ENCODE results near the gene ENG.
"Not testable (repeated sequence)": the region's sequence is repeated elsewhere in the genome, so short reads cannot be mapped to it uniquely, and the experiment has no call there.

ENG gene

DNA sequence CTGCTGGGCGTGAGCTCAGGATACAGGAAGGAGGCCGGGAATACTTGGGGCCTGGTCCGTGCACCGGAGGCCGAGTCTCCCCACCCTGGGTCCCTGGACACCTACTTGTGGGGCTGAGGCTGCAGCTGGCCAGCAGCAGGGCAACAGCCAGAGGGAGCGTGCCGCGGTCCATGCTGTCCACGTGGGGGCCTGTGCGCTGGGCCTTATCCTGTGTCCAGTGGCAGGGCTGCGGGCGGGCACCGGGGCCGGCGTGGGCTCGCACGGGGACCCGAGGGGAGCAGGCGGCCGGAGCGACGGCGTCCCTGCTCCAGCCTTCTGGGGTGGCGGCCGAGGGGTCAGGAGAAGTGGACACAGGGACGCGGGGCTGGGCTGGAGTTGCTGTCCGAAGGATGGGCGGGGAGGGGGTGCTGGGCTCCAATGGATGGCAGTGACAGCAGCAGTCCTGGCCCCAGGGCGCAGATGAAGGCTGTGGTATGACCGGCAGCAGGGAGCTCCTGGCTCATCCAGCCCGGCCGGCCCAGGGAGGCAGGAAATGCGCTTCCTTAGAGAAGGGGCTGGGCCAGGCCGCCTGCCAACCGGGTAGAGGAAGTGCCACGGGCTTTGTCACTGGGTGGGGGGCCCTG, at the start of gene ENG:
Gene ENG, minus strand, starts transcription at position 475 of the 623 bp plus-strand sequence. Its CDS starts 303 bp downstream, at position 172.
- peak; percentile 24 for DNase-seq

- DNase-seq: peak; percentile 69
Measured at GRCh38 chr9:127903557-127904475, 49.4 kb upstream of the ENG start.

GRCh38 chr9:127899128-127899943, 44.9 kb upstream of the ENG start, which contains the start of gene ST6GALNAC6:
TSS of gene ST6GALNAC6 (minus strand) at chr9:127899603. CDS start at chr9:127897981, 1,622 bp downstream.
- peak; percentile 76 for DNase-seq

DNA sequence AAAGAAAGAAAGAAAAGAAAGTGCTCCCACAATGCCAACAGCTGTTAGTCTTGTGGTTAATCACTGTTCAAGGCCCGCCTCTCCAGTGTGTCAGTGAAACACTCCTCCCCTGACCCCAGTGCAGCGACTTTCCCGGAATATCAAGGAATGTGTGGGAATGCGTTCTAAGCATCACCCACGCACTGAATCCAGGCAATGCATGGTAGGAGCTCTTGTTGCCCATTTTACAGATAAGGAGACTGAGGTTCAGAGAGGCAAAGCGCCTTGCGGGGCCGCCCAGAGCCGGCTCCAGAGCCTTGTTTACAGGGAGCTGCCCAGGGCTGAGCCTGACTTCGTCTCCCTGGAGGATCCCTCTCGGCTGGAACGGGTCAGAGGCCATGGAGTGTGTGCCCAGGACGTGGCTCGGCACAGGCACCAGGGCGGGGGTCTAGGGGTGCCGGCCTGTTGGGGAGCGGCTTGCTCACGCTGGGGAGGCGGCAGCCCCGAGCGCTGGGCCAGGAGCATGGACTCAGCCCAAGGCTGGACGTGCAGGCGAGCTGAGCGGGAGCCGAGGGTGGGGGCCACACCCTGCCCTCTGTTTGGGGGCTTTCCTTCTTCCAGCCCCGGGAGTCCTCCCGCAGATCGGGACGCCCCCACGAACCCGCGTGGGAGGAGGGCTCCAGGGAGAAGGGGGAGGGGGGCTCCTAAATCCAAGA, 44.1 kb upstream of the ENG start:
- DNase-seq: no peak

- DNase-seq: no peak
Measured at GRCh38 chr9:127897193-127897692, 42.8 kb upstream of the ENG start.

DNA sequence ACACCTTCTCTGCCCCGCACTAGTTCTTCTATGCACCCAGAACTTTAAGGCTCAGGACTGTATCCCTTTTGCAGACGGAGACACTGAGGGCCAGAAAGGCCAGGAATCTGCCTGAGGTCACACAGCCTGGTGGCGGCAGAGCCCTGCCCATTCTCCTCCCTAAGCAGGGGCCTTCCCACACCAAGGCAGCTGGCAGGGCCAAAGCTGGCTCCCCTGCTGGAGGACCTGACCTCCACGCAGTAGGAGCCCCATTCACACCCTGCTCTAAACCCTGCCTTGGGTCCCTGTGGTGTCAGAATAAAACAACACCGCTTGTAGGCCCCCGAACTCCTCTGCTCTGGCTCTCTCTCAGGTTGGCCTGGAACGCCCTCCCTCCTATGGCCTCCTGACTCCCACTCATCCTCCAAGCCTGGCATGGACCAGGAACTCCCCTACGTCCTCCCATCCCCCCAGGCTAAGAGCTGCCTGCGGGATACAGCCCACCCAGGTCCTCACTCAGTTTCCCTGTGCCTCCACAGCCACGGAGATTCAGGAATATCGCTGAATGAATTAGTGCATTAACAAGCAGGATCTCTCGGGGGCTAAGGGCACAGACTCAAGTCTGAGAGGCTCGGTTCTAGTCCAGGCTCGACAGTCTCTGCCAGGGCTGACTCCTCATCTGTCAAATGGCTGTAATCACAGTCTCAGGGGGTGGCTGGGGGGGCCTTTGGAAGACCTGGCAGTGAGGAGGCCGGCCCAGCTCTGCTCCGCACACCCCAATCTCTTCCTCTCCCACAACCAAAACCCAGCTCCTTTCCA, 42.1 kb upstream of the ENG start:
- DNase-seq: no peak

- DNase-seq: no peak
Measured at GRCh38 chr9:127895811-127896210, 41.4 kb upstream of the ENG start.

- no peak for DNase-seq
Measured at GRCh38 chr9:127893392-127893791, 38.9 kb upstream of the ENG start.

GRCh38 chr9:127892831-127893230, 38.4 kb upstream of the ENG start:
- no peak for DNase-seq

DNA sequence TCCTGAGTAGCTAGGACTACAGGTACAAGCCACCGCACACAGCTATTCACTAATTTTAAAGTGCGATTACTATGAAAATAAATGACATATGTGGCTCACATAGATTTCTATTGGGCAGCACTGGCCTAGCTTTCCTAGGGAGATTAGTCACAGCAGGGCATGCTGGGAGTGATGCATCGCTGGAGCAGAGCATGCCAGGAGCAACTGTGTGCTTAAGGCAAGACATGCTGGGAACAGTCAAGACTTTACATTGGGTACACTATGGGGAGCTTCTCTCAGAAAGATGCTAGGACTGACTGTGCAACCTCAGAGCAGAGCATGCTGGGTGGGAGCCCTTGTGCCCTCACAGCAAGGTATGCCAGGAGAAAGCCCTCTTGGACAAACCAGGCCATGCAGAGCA, 35.6 kb upstream of the ENG start:
- DNase-seq: no peak

DNA sequence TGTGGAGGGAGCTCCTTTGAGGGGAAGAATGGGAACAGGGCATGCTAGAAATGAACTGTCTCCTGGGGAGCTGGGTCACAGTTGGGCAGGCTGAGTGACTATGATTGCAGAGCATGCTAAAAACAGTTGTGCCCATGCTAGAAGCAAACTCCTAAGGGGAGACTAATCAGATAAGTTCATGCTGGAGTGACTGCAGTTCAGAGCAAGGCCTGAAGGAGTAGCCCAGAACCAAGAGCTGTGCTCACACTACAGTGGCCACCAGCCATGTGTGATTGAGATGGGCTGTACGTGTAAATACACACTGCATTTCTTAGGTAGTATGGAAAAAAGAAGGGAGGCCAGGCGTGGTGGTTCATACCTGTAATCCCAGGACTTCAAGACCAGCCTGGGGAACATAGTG, 33.3 kb upstream of the ENG start:
- DNase-seq: no peak

DNA sequence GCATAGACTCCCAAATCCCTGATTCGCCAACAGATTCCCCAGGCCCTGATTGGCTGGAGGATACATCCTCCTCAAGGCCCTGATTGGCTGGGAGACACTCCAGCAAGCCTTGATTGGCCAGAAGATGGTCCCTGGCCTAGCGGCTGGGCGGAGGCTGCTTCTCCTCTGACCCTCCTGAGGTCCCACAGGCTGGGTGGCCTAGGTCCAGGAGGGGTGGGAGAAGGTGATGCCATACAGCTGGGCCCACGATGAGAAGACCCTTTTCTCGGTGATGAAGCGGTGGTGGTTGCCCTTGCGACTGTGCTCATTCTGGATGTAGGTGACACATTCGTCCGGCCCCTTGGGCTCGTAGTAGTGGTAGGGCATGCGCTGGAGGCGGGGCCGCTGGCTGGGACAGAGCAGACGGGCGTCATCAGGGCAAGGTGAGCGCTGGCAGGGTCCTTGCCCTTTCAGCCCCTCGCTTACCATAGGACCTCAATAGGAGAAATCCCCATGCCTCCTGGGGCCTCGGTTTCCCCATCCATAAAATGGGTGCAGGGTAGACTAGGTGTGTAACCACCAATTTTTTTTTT, 32.0 kb upstream of the ENG start:
- no peak for DNase-seq

GRCh38 chr9:127885508-127886281, 31.2 kb upstream of the ENG start:
- no peak for DNase-seq

- no peak for DNase-seq
Measured at GRCh38 chr9:127884976-127885490, 30.6 kb upstream of the ENG start.

DNA sequence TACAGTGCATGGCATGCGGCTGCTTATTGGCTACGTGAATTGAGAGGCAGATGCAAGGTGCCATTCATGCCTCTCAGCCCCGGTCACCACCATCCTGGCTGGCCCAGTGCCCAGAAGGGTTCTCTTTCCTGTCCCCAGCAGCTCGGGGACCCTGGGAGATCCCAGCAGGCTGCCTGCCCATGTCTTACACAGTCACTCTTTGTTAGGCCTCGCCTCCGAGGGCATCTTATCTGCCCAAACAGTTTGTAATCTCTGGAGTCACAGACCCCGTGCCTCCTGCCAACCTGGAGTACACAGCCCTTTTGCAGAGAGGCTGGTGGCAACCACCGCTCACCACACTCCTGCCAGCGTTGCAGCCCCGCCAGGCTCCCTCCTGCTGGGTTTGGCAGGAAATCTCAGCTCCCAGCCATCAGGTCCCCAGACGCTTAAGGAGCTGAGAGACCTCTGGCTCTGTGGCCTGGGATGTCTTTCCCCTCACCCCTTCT, 30.0 kb upstream of the ENG start:
- DNase-seq: no peak

GRCh38 chr9:127883959-127884358, 29.5 kb upstream of the ENG start:
- DNase-seq: no peak

GRCh38 chr9:127881715-127882114, 27.3 kb upstream of the ENG start:
- not testable (repeated sequence) for DNase-seq

DNA sequence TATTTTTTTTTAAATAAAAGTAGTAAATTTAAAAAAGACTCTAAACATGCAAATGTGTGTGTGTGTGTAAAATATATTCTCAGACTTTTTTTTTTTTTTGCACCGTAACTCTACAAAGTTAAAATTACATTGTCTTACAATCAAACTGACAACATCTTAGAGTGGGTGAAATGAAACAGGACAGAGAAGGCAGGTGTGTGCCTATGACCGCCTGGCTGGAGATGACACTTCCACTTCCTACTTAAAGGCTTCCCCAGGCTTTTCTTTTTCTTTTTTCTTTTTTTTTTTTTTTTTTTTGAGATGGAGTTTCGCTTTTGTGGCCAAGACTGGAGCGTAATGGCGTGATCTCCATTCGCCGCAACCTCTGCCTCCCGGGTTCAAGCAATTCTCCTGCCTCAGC, 25.7 kb upstream of the ENG start:
- no peak for DNase-seq

- no peak for DNase-seq
Measured at GRCh38 chr9:127878652-127879390, 24.4 kb upstream of the ENG start.
